Endothelial cell of umbilical vein (primary cell): ENCODE results near the gene ASXL1. TPM values are rescaled to one million over a fixed set of nuclear protein-coding genes. Genes with fewer than 3 reads are reported as not detected.
A peak's percentile ranks its signal among the peaks of the same experiment; 100 is the strongest.

Source experiments
- BruUV-seq: library from RNA; stranded (reverse); fragments of 400-500 nt; replicated peaks from 2 replicates; lab custom pipeline; 2021; lab: Mats Ljungman, UMichigan
- CTCF ChIA-PET: fragments of 300-600, 350-600 bp; sonication (Branson Sonifier 250); formaldehyde crosslinking; loops from one replicate; lab custom pipeline; 2021; ENCODE audit warnings: antibody characterized with exemption, inconsistent platforms; lab: Charles Lee
- POLR2A ChIA-PET: fragments of 300-600, 350-600 bp; sonication (Branson Sonifier 250); formaldehyde crosslinking; loops from one replicate; lab custom pipeline; 2021; ENCODE audit warnings: antibody characterized with exemption, inconsistent platforms; lab: Charles Lee
- DNase-seq: peaks from one replicate; pipeline ENCODE4 v3.0.0-alpha.2; 2011; ENCODE audit warnings: low read depth, low spot score
- FAIRE-seq: peaks from 2 replicates; lab custom pipeline; 2011; peaks lifted over from hg19 to GRCh38; lab: Jason Lieb, UNC
- H2AFZ ChIP-seq: 2 replicates; pipeline ENCODE4 v1.6.0; 2012; ENCODE audit warnings: low read depth, low read length, control low read depth, inconsistent platforms
- H3K27ac ChIP-seq: 2 replicates; pipeline ENCODE4 v1.5.1; 2011; ENCODE audit warnings: low read depth, mild to moderate bottlenecking, control low read depth, low read length, moderate library complexity; ENCODE audit not compliant: insufficient read depth
- H3K27me3 ChIP-seq, 2 experiments: 2 replicates each; pipeline versions ENCODE4 v1.6.0 to v1.6.1; 2011; ENCODE audit warnings: low read length in 2 of 2, mixed read lengths in 1 of 2; ENCODE audit not compliant: control insufficient read depth in 2 of 2, insufficient read depth in 2 of 2
- H3K36me3 ChIP-seq, 2 experiments: 2 replicates in 1 of 2; 3 replicates in 1 of 2; pipeline ENCODE4 v1.5.1; 2011; ENCODE audit warnings: low read length in 2 of 2, mild to moderate bottlenecking in 1 of 2, moderate library complexity in 1 of 2; ENCODE audit not compliant: control insufficient read depth in 2 of 2, insufficient read depth in 2 of 2; ENCODE audit errors: extremely low read depth in 1 of 2
- H3K4me1 ChIP-seq: 3 replicates; pipeline ENCODE4 v1.5.1; 2011; ENCODE audit warnings: mild to moderate bottlenecking, low read length; ENCODE audit not compliant: control insufficient read depth, insufficient read depth; ENCODE audit errors: extremely low read depth
- H3K4me2 ChIP-seq: 2 replicates; pipeline ENCODE4 v1.6.1; 2011; ENCODE audit warnings: low read length, control low read depth, mixed read lengths; ENCODE audit not compliant: insufficient read depth
- H3K4me3 ChIP-seq, 3 experiments: fragments of 200-600 bp in 1 of 3; sonication (generic), shearing (Covaris generic) in 1 of 3; replicated peaks in 1 of 3; 2 replicates each; pipeline ENCODE4 v1.5.1; 2011 to 2016; ENCODE audit warnings: control low read depth in 3 of 3, low read length in 3 of 3, mild to moderate bottlenecking in 2 of 3, inconsistent platforms in 1 of 3, low read depth in 1 of 3, moderate library complexity in 1 of 3; ENCODE audit not compliant: insufficient read depth in 1 of 3
- H3K79me2 ChIP-seq: 2 replicates; pipeline ENCODE4 v1.6.0; 2012; ENCODE audit warnings: low read length, inconsistent platforms; ENCODE audit not compliant: control insufficient read depth, insufficient read depth
- H3K9ac ChIP-seq: replicated peaks from 2 replicates; pipeline ENCODE3; 2011; ENCODE audit warnings: low read length, control low read depth; ENCODE audit not compliant: insufficient read depth; ENCODE audit errors: extremely low read depth
- H3K9me1 ChIP-seq: replicated peaks from 3 replicates; pipeline ENCODE4 v1.6.0; 2011; ENCODE audit warnings: mild to moderate bottlenecking, low read length; ENCODE audit not compliant: control insufficient read depth, insufficient read depth; ENCODE audit errors: extremely low read depth
- H3K9me3 ChIP-seq: replicated peaks from 2 replicates; pipeline ENCODE4 v1.5.1; 2012; ENCODE audit warnings: low read length, inconsistent platforms; ENCODE audit not compliant: control insufficient read depth, insufficient read depth
- H4K20me1 ChIP-seq: replicated peaks from 2 replicates; pipeline ENCODE3; 2011; ENCODE audit warnings: mild to moderate bottlenecking, low read length; ENCODE audit not compliant: control insufficient read depth, insufficient read depth; ENCODE audit errors: extremely low read depth
- CTCF ChIP-seq, 2 donors: IDR thresholded peaks; 1 replicate in 1 of 2; 2 replicates in 1 of 2; pipeline ENCODE4 v1.5.1; 2011; ENCODE audit warnings: low read length in 2 of 2, mild to moderate bottlenecking in 2 of 2, moderate library complexity in 2 of 2, control low read depth in 1 of 2, inconsistent platforms in 1 of 2, low read depth in 1 of 2; ENCODE audit not compliant: insufficient read depth in 1 of 2; ENCODE audit errors: extremely low read depth in 1 of 2
- EZH2 ChIP-seq: IDR thresholded peaks from 2 replicates; pipeline ENCODE4 v1.6.1; 2012; ENCODE audit warnings: borderline replicate concordance, low read depth, mild to moderate bottlenecking, moderate library complexity, low read length, inconsistent platforms; ENCODE audit not compliant: severe bottlenecking
- FOS ChIP-seq: IDR thresholded peaks from 2 replicates; pipeline ENCODE4 v1.6.1; 2011; ENCODE audit warnings: mild to moderate bottlenecking, low read length, moderate library complexity, borderline replicate concordance; ENCODE audit not compliant: insufficient read depth
- GATA2 ChIP-seq: IDR thresholded peaks from 2 replicates; pipeline ENCODE4 v1.7.0; 2011; ENCODE audit warnings: low read depth, mild to moderate bottlenecking, moderate library complexity, mixed read lengths, low read length; ENCODE audit not compliant: insufficient read length, insufficient read depth
- JUN ChIP-seq: IDR thresholded peaks from 2 replicates; pipeline ENCODE4 v1.6.1; 2011; ENCODE audit warnings: borderline replicate concordance, low read depth; ENCODE audit not compliant: insufficient read length, insufficient read depth
- MYC ChIP-seq: IDR thresholded peaks from one replicate; pipeline ENCODE4 v1.6.1; 2011; ENCODE audit warnings: mild to moderate bottlenecking, low read depth, low read length
- POLR2A ChIP-seq: IDR thresholded peaks from 2 replicates; pipeline ENCODE4 v1.6.1; 2012; ENCODE audit warnings: low read depth, mild to moderate bottlenecking, control low read depth, low read length
- POLR2AphosphoS5 ChIP-seq: IDR thresholded peaks from 2 replicates; pipeline ENCODE4 v1.6.1; 2012; ENCODE audit warnings: low read depth, mild to moderate bottlenecking, control low read depth, low read length, moderate library complexity; ENCODE audit not compliant: insufficient read depth
- dilution Hi-C: fragments of 300-500 bp; cut with MboI; formaldehyde crosslinking; loops from one replicate; pipeline ENCODE4 v1.15.0; 2019; ENCODE audit warnings: low sequenced_read_pairs; ENCODE audit not compliant: extremely low pct_ligation_motif_present
- intact Hi-C: fragments of 100-400 bp; cut with micrococcal nuclease; formaldehyde crosslinking; loops from one replicate; pipeline ENCODE4 v1.10.0; 2022
- polyA plus RNA-seq, 4 experiments: library from polyadenylated mRNA; depleted of rRNA in 3 of 4; stranded (reverse) in 3 of 4; unstranded in 1 of 4; fragments of >200 nt; gene quantifications; 2 replicates each; pipeline versions ENCODE4 v1.2.1 to v1.2.3, GENCODE V29; 2011 to 2012; ENCODE audit warnings: missing spikeins in 1 of 4
- total RNA-seq: library from RNA; stranded (reverse); gene quantifications from 2 replicates; pipeline ENCODE4 v1.2.3, GENCODE V29; 2021
- TF ChIP-seq, protein P1 (sequence below): IDR thresholded peaks from 2 replicates; pipeline ENCODE4 v1.6.1; 2011; ENCODE audit not compliant: insufficient read depth, insufficient read length

The ASXL1 gene
- total and polyA plus RNA-seq, 2 donors (not counting 3 experiments of a cell fraction or from before 2014, with no cell fraction given) = 45.4 to 101 TPM

GRCh38 chr20:32474717-32474966 is 116.5 kb downstream of the ASXL1 start:
- no peaks in the 10 kb centered on the region for H3K9me3 ChIP-seq
- H4K20me1 ChIP-seq = peaks cover 2% of the 10 kb centered on the region
- DNase-seq (no peak), FAIRE-seq (no peak)
- peak overlapping the region; percentile 24 to 61 (median 30) for H3K4me3 ChIP-seq
- H3K79me2 ChIP-seq = peaks cover 94% of the 10 kb centered on the region
- peaks cover 94% of the 10 kb centered on the region for H3K4me1 ChIP-seq
- intact Hi-C loops = loop anchor here (2.0 kb wide), 1 partner anchor 178 kb away; no protein-coding TSS in a partner anchor
- peak overlapping the region; percentile 72 for H3K9ac ChIP-seq
- no TSS peak for BruUV-seq
- H3K36me3 ChIP-seq = peaks cover 12 to 16% of the 10 kb centered on the region in 2 experiments
- peak overlapping the region; percentile 94 for H3K27ac ChIP-seq
- CTCF ChIA-PET = interaction anchor here (1.4 to 3.7 kb wide), 4 partner anchors 9 to 178 kb away, joined by 3 to 34 read pairs (median 6); no protein-coding TSS in a partner anchor
- H2AFZ ChIP-seq = no peak overlapping the region
- POLR2A ChIA-PET = no interaction called here
- TF ChIP-seq, protein P1, sequence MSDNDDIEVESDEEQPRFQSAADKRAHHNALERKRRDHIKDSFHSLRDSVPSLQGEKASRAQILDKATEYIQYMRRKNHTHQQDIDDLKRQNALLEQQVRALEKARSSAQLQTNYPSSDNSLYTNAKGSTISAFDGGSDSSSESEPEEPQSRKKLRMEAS = no peak
- TF ChIP-seq GATA2 (no peak), CTCF (IDR thresholded peaks at IDR 0.05; ENCODE audit: extremely low read depth in 1 of 2, insufficient read depth in 1 of 2, low read depth in 1 of 2, low read length in 2 of 2) (no peak), EZH2 (no peak), MYC (no peak), POLR2AphosphoS5 (no peak), FOS (no peak), JUN (no peak), POLR2A (no peak)
- peak overlapping the region; percentile 62 for H3K4me2 ChIP-seq
- no peaks in the 10 kb centered on the region for H3K27me3 ChIP-seq
- dilution Hi-C loops = no loop called here
- H3K9me1 ChIP-seq = no peaks in the 10 kb centered on the region
